Stimulated activated CD8-positive, alpha-beta memory T cell treated with anti-CD3 and anti-CD28 coated beads, Interleukin-12 subunit alpha, Interleukin-12 subunit beta, amount 100 ng/mL, for 4 hours (primary cell): ENCODE results near the gene WDR4.
"Not testable (repeated sequence)": the region's sequence is repeated elsewhere in the genome, so short reads cannot be mapped to it uniquely, and the experiment has no call there.

Experiments used
- DNase-seq: peaks from one replicate; pipeline ENCODE4 v3.0.0-alpha.2; 2020; ENCODE audit warnings: low read depth

Gene WDR4

DNA sequence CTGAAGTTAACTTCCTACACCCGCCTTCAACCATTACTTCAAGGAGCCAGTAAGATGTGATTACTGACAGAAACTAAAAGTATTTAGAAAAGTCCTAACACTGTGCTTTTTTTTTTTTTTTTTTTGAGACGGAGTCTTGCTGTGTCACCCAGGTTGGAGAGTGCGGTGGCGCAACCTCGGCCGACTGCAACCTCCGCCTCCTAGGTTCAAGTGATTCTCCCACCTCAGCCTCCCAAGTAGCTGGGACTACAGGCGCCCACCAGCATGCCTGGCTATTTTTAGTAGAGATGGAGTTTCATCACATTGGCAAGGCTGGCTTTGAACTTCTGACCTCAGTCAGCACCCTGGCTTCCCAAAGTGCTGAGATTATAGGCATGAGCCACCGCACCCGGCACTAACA lies 3.5 kb downstream of the WDR4 start:
- not testable (repeated sequence) for DNase-seq

DNA sequence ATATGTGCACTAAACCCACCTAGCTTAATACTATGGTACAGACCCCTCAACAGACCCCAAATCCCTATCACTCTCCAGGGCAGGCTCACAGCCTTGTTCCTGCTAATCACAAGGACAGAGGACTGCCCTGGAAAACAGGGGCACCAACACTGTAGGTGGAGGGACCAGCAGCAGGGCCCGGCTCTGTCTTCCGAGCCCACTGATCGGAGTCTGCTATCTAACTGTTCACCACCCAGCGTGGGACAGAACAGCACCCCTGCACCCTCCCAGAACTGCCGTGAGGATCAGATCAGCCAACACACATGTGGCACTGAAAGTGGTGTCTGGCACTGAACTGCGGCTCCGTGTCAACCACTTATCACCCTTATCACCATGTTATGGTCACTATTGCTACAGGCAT lies 6.2 kb downstream of the WDR4 start:
- no peak for DNase-seq

GRCh38 chr21:42868196-42868595 lies 11.1 kb downstream of the WDR4 start:
- no peak for DNase-seq

GRCh38 chr21:42865776-42866160 lies 13.6 kb downstream of the WDR4 start:
- DNase-seq: no peak

DNA sequence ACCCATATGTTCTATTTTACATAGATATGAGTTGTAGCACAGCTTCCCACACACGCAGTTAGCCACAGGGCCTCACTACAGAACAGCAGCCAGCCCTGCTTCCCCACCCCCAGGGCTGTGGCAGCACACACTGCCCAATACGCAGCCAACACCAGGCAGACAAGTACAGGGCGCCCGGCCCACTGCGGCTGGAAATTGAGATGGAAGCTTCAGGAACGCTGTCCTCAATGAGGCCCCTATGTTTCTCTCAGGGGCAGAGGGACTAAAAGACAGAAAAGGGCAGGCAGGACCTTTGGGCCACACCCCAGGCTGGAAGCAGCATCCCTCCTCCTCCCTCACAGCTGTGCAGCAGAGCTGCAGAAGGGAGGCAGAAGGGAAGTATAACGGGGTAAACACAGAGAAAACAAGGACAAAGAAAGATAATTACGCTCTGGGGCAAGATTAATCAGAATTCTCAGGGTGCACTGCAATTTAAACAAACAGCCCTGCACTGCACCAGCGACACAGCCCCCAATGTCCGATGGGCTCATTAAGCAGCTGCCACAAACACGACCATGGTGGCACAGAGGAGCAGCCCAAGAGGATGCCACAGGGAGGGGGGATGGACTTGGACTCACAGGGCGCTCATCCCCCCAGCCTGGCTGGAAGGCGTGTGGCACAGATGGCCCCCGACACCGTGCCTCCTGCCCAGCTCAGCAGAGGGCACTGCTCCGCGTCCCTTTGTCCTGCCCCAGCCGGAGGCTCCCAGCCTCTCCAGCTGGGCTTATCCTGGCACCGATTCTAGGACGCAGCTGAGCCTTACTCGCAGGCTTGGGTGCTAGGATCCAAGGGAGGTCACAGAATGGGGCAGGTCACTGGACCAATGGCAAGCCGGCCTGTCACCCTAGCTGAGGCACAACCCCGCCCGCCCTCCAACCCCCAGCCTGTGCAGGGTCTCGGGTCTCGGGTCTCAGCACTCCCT lies 14.2 kb downstream of the WDR4 start:
- DNase-seq: no peak

GRCh38 chr21:42864286-42864685 lies 15.1 kb downstream of the WDR4 start:
- DNase-seq: no peak

DNA sequence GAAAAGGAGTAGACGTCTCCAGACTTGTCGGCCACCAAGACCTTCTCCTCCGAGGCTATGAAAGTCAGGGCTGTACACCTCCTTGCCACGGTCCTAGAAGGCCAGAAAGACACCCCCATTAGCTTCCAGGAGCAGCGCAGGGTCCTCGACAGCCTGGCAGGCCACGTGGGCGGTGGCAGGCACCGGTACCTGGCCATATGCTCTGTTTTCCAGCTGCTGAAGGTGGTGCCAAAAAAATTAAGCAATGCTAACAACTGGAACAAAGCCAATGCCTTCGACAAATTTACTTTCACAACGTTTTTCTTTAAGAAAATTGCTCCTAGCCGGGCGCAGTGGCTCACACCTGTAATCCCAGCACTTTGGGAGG lies 15.9 kb downstream of the WDR4 start:
- no peak for DNase-seq

- no peak for DNase-seq
These were observed 16.4 kb downstream of the WDR4 start for GRCh38 chr21:42862774-42863503.

DNA sequence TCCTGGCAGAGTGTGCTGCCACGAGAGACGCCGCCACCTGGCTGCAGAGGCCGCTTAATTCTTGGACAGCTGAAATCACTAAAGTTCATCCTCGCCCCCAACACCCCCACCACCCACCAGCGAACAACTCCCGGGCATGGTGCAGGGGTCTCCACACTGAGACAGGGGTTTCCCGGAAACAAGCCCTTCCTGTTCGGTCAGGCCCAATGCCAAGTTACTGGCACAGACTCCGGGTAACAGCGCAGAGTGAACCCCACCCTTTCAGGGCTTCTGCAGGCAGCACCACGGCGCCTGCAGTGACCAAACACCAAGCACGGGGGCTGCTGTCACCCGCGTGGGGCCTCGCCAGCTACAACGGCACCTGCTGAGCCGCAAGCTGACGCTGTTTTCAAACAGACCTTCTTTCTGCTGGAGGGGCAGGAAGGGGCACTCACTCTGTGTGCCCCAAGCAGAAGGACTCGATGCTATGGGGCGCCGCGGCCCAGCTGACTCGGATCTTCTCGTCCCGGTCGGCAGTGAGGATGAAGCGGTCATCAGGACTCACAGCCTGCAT lies 17.4 kb downstream of the WDR4 start:
- no peak for DNase-seq

GRCh38 chr21:42861311-42861847 lies 18.0 kb downstream of the WDR4 start:
- no peak for DNase-seq

DNA sequence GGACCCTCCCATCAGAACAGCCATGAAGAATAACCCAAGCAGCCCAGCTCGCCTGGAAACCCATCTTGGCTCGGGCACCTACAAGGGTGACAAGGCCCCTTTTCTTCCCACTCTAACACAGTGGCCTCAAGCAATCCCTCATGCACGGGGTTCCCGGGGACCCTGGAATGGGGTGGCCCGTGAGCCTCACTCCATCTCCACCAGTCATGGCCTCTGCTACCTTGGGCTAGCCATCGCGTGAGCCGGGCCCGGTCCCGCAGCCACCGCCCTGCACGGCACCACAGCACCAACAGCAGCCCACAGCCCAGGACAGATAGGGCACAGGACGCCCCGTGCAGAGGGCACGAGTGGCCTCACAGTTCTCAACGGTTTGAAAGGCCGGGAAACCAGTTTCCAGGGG lies 19.0 kb downstream of the WDR4 start:
- DNase-seq: no peak

DNA sequence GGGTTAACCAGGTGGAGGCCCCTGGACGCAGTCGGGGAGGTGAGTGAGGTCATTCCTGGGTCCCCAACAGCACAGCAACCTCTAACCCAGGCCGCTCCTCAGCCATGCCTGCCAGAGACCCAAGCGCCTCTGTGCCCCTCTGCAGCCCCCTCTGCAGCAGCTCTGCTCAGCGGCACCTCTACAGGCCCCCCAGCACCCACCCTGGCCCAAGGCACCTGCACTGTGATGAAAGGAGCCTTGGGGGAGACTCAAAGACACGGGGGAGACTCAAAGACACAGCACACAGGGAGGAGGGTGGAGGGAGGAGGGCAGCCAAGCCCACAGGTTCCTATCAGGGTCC lies 19.5 kb downstream of the WDR4 start:
- no peak for DNase-seq

- no peak for DNase-seq
These were observed 20.1 kb downstream of the WDR4 start for GRCh38 chr21:42858957-42859890.

DNA sequence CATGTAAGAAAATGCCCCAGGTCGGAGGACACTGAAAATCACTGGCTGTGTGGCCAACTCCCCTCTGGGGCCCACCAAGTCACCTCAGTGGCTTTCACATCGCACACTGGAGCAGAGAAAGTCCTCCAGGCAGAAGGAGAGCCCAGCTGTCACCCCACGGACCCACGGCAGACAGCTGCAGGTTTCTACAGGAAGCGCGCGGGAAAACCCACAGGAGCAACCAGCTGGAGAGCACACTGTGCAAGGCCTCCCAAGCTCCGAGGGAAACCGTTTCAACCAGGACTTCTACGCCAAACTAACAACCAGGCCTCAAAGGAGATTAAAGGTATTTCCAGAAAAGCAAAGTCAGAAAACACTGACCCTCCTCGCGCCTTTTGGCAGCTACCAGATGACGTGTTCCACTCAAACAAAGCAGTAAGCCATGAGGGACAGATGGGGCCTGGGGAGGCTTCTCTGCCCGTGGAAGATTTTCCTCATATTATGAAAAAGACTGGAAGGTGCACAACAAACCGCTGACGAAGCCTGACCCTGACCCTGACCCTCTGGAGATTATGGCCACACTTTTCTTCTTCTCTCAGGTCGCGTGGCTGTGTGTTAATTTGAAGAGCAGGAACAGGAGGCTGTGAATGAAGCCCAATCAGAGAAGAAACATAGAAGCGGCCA lies 21.0 kb downstream of the WDR4 start:
- DNase-seq: no peak

DNA sequence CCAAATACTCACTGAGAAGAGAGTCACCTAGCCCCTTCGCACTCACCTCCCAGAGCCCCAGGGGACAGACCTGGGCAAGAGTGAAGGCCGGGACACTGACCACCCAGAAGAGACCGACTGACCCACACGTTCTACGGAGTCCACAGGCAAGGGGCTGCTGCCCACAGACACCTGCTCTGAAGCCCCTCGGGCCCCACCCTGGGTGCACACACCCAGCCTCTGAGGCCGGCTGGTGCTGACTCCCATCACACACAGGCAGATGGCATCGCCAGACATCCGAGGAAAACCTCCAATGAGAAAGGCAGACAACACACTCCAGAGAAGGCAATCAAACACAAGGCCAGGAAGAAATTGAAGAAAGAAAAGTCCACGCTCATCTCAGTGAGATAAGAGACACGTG lies 22.1 kb downstream of the WDR4 start:
- no peak for DNase-seq

GRCh38 chr21:42855937-42856335 lies 23.4 kb downstream of the WDR4 start:
- no peak for DNase-seq

GRCh38 chr21:42855171-42855936 lies 24.0 kb downstream of the WDR4 start:
- DNase-seq: no peak

GRCh38 chr21:42854246-42855010 lies 24.9 kb downstream of the WDR4 start:
- DNase-seq: no peak

- DNase-seq: no peak
These were observed 25.7 kb downstream of the WDR4 start for GRCh38 chr21:42853621-42854020.
